GM20431 (cell line): Measurements from ENCODE around the gene AGBL1.

Experiments
- in situ Hi-C: fragments of 300-500 bp; cut with MseI, MboI; formaldehyde crosslinking; loops from one replicate; pipeline ENCODE4 v1.15.0; 2020; ENCODE audit warnings: low sequenced_read_pairs; ENCODE audit not compliant: unreplicated experiment

Gene AGBL1

DNA sequence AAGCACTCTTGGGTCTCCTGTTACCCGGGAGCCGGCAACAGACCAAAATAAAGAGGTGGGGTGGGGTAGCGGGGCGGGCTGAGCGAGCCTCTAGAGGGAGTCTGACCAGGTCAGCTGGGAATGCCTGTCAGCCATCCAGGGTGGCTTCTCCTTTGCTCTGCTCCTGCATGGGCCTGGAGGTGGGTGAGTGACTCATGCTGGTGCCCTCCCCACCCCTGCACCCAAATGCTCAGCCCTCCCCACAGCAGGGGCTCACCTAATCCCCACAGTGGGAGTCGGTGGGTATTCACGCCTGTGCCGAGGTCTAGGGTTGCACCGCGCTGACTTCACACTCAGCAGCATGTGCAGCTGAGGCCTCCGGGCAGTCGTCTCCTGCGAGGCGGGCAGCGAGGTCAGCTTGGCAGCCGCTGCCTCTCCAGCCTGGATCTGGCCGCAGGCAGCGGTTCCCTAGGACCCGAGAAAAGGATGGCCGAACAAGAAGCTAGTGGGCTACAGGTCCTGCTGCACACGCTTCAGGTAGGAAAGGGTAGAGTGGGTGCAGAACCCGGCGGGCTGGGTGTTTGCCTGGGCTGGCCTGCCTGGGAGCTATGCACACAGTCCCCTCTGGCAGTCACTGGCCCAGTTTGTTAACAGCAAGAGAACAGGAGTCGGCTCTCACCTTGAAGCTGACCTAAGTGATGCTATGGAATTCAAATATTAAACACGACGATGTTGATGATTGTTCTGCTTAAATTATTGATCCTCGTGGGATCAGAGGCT is at the start of gene AGBL1:
AGBL1 (plus strand) TSS at position 364 of the 759 bp plus-strand sequence.
- in situ Hi-C loops: no loop called here

DNA sequence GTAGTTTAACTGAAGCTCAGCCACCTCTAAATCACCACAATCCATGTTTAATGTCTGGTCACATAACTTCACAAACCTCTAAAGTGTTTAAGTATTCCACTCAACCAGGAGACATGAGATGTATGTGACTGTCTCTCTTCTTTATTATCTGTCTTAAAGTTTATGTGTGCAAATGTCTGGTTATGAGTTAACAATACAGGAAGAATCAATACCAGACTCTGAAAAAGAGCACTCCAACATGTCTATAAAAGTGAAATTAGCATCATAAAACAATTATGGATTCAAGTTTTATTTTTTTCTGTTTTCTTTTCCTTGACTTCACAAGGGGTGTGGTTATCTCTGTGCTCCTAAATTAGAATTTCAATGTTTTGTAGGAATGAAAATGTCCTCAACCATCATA is 44.8 kb upstream of the AGBL1 start:
- in situ Hi-C loops: no loop called here

GRCh38 chr15:86036243-86036642 is 43.4 kb upstream of the AGBL1 start:
- in situ Hi-C loops: no loop called here

DNA sequence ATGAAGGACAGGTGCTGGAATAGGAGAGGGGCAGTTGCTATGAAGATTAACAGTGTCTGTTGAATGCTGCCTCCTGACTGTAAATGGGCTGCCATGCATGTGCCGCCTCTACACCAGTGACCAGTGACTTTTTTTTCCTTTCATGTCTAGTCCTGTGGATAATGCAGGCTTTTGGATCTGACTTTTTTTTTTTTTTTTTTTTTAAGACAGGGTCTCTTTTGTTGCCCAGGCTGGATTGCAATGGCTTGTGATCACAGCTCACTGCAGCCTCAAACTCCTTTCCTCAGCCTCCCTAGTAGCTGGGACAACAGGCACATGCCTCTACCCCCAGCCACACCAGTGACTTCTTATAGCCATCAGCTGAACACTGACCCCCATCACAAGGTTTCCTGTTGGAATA is 41.2 kb upstream of the AGBL1 start:
- in situ Hi-C loops: no loop called here

DNA sequence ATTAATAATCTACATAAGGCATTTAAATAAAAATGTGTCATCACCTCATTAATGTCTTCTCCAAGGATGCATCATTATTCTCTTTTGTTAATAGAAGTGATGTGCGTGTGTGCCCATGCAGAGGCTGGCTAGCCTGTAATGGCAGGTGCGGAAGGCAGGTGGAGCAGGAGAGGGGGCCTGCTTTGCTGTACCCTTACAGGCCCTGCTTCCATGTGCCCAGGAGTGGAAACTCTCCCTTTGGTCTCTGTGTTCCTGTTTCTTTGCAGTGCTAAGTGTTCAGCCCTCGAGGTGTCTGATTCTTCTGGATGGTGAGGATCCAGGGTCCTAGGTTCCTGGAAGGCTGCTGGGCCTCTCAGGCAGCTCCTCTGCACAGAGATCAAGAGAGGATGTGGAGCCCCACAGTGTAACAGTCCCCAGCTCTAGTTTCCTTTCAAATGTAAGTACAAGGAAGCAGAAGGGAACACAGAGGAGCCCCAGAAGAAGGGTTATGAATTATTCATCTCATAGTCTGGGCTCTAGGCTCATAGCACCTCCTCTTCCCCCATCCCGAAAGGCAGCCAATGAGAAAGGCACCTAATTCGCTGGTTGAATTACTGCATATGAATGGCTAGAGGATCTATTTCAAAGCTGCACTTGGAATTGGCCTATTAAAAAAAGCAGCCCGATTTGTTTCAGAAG is 39.2 kb upstream of the AGBL1 start:
- in situ Hi-C loops: no loop called here

DNA sequence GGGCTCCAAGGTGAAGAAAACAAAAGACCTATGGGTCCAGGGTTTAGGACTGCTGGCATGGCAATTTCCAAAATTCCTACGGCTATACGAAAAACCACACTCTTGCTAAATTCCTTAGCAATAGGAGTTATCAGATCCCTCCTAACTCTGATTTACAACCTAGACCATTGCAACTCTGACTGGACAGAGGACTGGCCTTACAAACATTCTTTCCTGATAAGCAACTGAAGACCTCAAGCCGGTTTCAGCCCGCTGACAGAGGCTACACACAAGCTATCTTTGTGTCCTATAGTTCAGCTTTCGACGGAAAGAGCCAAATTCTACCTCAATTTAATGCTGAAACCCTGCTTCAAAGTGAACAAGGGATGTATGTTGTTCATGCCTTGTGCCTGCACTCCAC is 38.3 kb upstream of the AGBL1 start:
- in situ Hi-C loops: no loop called here

DNA sequence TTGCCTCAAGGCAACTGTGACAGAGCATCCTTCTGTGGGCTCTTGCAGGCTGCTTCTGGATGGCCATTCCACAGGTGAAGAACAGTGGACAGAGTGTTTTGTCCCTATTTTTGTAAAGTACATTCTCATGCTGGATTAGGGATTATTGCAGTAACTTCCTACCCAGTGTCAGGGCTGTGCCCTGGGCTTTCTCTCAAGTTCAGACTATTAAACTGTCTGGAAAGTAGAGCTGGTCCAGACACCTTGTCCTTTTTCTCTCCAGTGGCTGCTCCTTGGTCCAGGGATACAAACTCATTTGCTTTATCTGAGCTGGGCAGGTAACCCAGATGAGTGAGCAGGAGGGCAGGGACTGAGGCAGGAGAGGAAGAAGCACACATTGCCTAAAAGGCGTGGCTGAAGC is 37.4 kb upstream of the AGBL1 start:
- in situ Hi-C loops: no loop called here

- in situ Hi-C loops: no loop called here
These were observed 34.7 kb upstream of the AGBL1 start for GRCh38 chr15:86044981-86045380.

- in situ Hi-C loops: no loop called here
These were observed 25.3 kb upstream of the AGBL1 start for GRCh38 chr15:86054338-86054737.

DNA sequence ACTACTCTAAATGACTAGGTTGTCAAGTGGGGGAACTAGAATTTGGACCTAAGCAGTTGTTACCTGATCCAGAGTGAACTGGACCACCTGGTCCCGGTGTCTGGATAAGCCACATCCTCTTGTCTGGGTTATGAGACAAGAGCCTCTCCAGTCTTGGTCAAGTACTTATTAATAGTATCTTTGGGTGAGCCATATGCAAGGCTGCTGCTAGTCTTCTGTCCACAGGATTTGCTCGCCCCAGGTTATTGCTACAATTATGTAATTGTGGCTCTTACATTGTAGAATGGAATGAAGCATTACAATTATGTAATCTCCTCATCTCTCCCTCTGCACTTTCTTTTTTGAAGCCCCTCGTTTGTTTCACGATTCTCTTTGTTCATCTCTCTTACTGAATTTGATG is 24.0 kb upstream of the AGBL1 start:
- in situ Hi-C loops: no loop called here

GRCh38 chr15:86059851-86060250 is 19.8 kb upstream of the AGBL1 start:
- in situ Hi-C loops: no loop called here

DNA sequence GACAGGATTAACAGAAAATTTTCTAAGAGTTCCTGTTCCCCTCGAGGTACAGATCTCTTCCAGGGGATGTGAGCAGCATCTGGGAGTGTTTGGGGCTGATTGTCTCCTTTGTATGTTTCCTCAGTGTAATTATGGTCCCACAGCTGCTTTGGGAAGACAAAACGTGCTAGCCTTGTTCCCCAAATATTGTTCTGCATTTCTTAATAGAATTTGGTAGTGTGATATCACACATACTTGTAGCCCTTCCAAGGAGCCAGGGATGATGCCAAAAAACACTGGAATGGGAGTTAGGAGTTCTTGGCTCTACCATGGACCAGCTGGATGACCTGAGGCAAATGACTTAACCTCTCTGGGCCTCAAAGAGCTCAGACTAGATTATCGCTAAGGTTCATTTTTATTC is 19.0 kb upstream of the AGBL1 start:
- in situ Hi-C loops: no loop called here

GRCh38 chr15:86061581-86061980 is 18.1 kb upstream of the AGBL1 start:
- in situ Hi-C loops: no loop called here

DNA sequence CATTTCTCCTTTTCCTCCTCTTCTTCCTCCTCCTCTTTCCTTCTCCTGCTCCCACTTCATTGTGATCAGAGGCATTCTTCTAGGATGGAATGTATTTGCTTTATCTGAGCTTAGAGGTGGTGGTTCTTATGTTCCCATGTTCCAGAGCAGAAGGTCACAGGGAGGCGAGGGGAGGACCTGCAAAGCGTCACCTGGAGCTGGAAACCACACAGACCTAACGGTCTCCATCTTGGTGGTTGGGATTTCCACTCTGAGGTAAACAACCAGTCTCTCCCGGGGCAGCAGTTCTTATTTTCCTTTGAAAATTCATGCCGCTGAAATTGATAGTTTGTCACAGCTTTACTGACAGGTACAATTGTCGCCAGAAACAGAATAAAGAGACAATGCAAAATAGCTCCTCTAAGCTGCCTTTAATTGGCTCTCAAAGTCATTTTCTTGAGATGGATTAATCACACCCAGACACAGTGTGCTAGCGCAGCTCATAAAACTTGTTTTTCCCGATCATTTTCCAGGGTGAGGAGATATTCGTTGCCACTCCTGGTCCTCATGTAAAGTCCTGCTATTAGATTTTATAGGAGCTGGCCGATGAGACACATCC is 16.9 kb upstream of the AGBL1 start:
- in situ Hi-C loops: no loop called here

DNA sequence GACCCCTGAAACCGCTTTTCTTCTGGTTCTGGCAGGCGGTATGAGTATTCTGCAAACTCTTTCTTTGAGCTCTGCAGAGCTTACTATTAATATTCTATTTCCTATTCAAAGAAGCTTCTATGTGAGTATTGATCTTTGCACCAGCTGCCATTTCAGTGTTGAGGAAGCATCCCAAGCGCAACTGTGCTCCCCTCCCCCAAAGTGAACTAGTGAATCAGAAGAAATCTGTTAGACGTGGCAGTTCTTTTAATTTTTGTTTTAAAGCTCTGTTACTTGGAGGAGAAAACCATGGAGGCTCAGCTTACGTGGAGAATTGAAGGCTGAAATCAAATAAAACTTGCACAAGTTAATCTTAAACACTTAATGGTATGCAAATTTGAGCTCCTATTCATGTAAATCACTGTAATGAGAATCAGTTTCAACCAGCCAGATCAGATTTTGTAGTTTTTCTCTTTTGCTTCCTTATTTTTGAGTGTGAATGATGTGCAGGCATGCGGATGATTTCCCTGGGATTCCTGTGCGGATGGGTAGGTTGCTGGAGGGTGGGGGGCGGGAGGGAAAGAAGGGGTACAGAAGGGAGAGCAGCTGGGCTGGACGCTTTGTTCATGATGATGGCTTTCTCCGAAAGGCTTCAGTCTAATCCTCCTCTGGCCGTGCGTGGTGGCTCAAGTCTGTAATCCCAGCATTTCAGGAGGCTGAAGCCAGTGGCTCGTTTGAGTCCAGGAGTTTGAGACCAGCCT is 16.1 kb upstream of the AGBL1 start:
- in situ Hi-C loops: no loop called here

GRCh38 chr15:86064326-86064725 is 15.3 kb upstream of the AGBL1 start:
- in situ Hi-C loops: no loop called here

GRCh38 chr15:86066174-86066834 is 13.4 kb upstream of the AGBL1 start:
- in situ Hi-C loops: no loop called here

GRCh38 chr15:86073281-86073680 is 6.4 kb upstream of the AGBL1 start:
- in situ Hi-C loops: no loop called here

DNA sequence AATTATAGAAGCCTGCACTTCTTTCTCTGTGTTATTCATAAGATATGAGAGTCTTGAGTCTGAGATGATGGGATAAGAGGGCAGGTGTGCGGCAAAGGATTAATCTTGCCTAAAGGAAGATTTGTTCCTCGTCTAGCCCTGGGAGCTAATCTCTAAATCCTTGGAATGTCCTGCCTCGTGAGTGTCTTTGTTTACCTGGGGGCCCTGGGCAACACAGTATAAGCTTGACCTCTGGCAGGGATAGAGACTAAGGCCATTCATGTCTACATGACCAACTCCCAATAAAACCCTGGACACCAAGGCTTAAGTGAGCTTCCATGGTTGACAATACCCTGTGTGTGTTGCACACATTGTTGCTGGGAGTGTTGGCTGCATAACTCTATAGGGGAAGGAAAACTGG is 3.2 kb upstream of the AGBL1 start:
- in situ Hi-C loops: no loop called here

DNA sequence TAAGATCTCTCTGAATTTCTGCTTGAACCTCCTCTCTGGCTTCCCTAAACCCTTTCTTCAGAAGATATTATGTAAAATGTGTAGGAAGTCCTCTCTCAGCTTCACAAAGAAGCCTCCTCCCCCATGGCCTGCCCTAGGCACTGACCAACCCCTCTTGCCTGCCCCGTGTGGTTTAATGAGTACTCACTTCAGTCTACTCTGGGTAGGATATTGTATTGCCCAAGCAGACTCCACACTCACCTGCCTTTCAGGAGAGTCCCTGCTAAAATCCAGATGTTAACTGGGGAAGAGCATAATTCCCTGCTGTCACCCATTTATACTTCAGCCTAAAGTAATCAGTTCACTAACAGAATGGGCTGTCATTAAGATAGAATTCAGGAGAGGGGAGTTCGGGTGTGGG is 2.6 kb upstream of the AGBL1 start:
- in situ Hi-C loops: no loop called here
